GM12878 (cell line): ENCODE measurements around the gene PIGS. TPM values are rescaled to one million over a fixed set of nuclear protein-coding genes. Genes with fewer than 3 reads are reported as not detected.
A peak's percentile ranks its signal among the peaks of the same experiment; 100 is the strongest.

Experiments
- ATAC-seq: fragments of 200-7000 bp; cut with Tn5 transposase; 3 replicates; pipeline ENCODE4 v1.9.1; 2020; ENCODE audit warnings: mild to moderate bottlenecking, moderate library complexity
- BruUV-seq: library from RNA; stranded (reverse); fragments of 400-500 nt; replicated peaks from 2 replicates; lab custom pipeline; 2021; lab: Mats Ljungman, UMichigan
- CTCF ChIA-PET: fragments of 300-600 bp; sonication (Branson Sonifier 250); formaldehyde crosslinking; extraction: SDS; loops from one replicate; lab custom pipeline; 2021; ENCODE audit warnings: inconsistent platforms; lab: Yijun Ruan, JAX
- POLR2A ChIA-PET: fragments of 350-600 bp; formaldehyde crosslinking; extraction: SDS; loops from one replicate; lab custom pipeline; 2021; ENCODE audit warnings: inconsistent platforms; lab: Charles Lee
- RAD21 ChIA-PET: fragments of 300-600 bp; sonication (Branson Sonifier 250); formaldehyde crosslinking; loops from one replicate; lab custom pipeline; 2023; ENCODE audit warnings: antibody characterized with exemption; ENCODE audit not compliant: unreplicated experiment; lab: Charles Lee
- SMC1A ChIA-PET: fragments of 300-600 bp; sonication (Branson Sonifier 250); formaldehyde crosslinking; loops from one replicate; lab custom pipeline; 2023; ENCODE audit not compliant: unreplicated experiment, uncharacterized antibody; lab: Charles Lee
- DNase-seq: peaks from one replicate; pipeline ENCODE4 v3.0.0-alpha.2; 2011; ENCODE audit warnings: low read depth, low spot score
- FAIRE-seq: peaks from 3 replicates; lab custom pipeline; 2011; peaks lifted over from hg19 to GRCh38; lab: Jason Lieb, UNC
- H2AFZ ChIP-seq: 2 replicates; pipeline ENCODE4 v1.6.0; 2011; ENCODE audit warnings: low read depth, low read length, control low read depth; ENCODE audit not compliant: control insufficient read depth
- H3K27ac ChIP-seq: 2 replicates; pipeline ENCODE4 v1.5.1; 2011; ENCODE audit warnings: control low read depth; ENCODE audit not compliant: control insufficient read depth, insufficient read depth
- H3K27me3 ChIP-seq, 2 experiments: replicated peaks in 1 of 2; 2 replicates each; pipeline versions ENCODE4 v1.6.0 to v1.6.1; 2011; ENCODE audit warnings: low read length in 1 of 2; ENCODE audit not compliant: control insufficient read depth in 2 of 2, insufficient read depth in 2 of 2
- H3K36me3 ChIP-seq, 2 experiments: 2 replicates each; pipeline ENCODE4 v1.5.1; 2011; ENCODE audit warnings: low read length in 1 of 2; ENCODE audit not compliant: control insufficient read depth in 2 of 2, insufficient read depth in 2 of 2
- H3K4me1 ChIP-seq: 2 replicates; pipeline ENCODE4 v1.6.1; 2011; ENCODE audit warnings: mild to moderate bottlenecking, low read length, moderate library complexity, mixed read lengths; ENCODE audit not compliant: control insufficient read depth, insufficient read depth
- H3K4me2 ChIP-seq: 2 replicates; pipeline ENCODE4 v1.6.0; 2011; ENCODE audit warnings: control low read depth; ENCODE audit not compliant: control insufficient read depth, insufficient read depth
- H3K4me3 ChIP-seq: fragments of 200-600 bp; sonication (generic); 2 replicates; pipeline ENCODE4 v1.5.1; 2016
- H3K79me2 ChIP-seq: 2 replicates; pipeline ENCODE4 v1.6.0; 2011; ENCODE audit warnings: low read length; ENCODE audit not compliant: control insufficient read depth, insufficient read depth
- H3K9ac ChIP-seq: 2 replicates; pipeline ENCODE4 v1.8.0; 2011; ENCODE audit warnings: low read length, control low read depth, mixed read lengths; ENCODE audit not compliant: control insufficient read depth, insufficient read depth
- H3K9me3 ChIP-seq: replicated peaks from 3 replicates; pipeline ENCODE4 v1.5.1; 2011; ENCODE audit warnings: mild to moderate bottlenecking, low read length; ENCODE audit not compliant: control insufficient read depth, insufficient read depth
- H4K20me1 ChIP-seq: 2 replicates; pipeline ENCODE4 v1.6.0; 2011; ENCODE audit not compliant: control insufficient read depth, insufficient read depth
- CBX3 ChIP-seq: fragments of 200-600 bp; sonication (generic); IDR thresholded peaks from 2 replicates; pipeline ENCODE4 v1.6.1; 2016; ENCODE audit warnings: low read depth, borderline replicate concordance
- KLF5 ChIP-seq: fragments of 450-650 bp; IDR thresholded peaks from 2 replicates; pipeline ENCODE4 v1.6.1; 2014; ENCODE audit warnings: mild to moderate bottlenecking; ENCODE audit not compliant: partially characterized antibody
- MYC ChIP-seq: IDR thresholded peaks from 2 replicates; pipeline ENCODE4 v1.6.1; 2011; ENCODE audit warnings: mild to moderate bottlenecking, low read length, moderate library complexity, inconsistent platforms; ENCODE audit not compliant: insufficient read depth, insufficient replicate concordance, insufficient read length, severe bottlenecking
- RAD21 ChIP-seq: IDR thresholded peaks from 2 replicates; pipeline ENCODE4 v1.6.1; 2011; ENCODE audit warnings: mild to moderate bottlenecking, low read depth, low read length, moderate library complexity; ENCODE audit not compliant: insufficient read depth
- RFX5 ChIP-seq: IDR thresholded peaks from 2 replicates; pipeline ENCODE4 v1.6.1; 2011; ENCODE audit warnings: low read depth, low read length, improper control_type of control experiment
- SP1 ChIP-seq: IDR thresholded peaks from one replicate; pipeline ENCODE4 v1.6.1; 2011; ENCODE audit warnings: low read depth, low read length
- SREBF1 ChIP-seq: IDR thresholded peaks from 2 replicates; pipeline ENCODE4 v1.6.1; 2012; ENCODE audit warnings: mild to moderate bottlenecking, low read length
- ZBED1 ChIP-seq: IDR thresholded peaks from 2 replicates; pipeline ENCODE4 v1.6.1; 2016; ENCODE audit warnings: borderline replicate concordance
- ZNF217 ChIP-seq: fragments of 450-650 bp; IDR thresholded peaks from 2 replicates; pipeline ENCODE4 v1.6.1; 2017; ENCODE audit warnings: antibody characterized with exemption, mild to moderate bottlenecking
- ZNF384 ChIP-seq: IDR thresholded peaks from 2 replicates; pipeline ENCODE4 v1.6.1; 2012; ENCODE audit warnings: low read depth, mild to moderate bottlenecking, low read length, improper control_type of control experiment, borderline replicate concordance
- ZSCAN29 ChIP-seq: fragments of 450-650 bp; IDR thresholded peaks from 2 replicates; pipeline ENCODE4 v1.6.1; 2017; ENCODE audit warnings: mild to moderate bottlenecking, moderate library complexity
- WGBS: methylation state at CpG from one replicate; pipeline ENCODE4 v1.1.6; 2016; ENCODE audit warnings: low lambda C conversion rate; ENCODE audit not compliant: insufficient replicate concordance, insufficient coverage; ENCODE audit errors: missing lambda C conversion rate; 5-methylcytosine and 5-hydroxymethylcytosine counted together
- in situ Hi-C: fragments of 300-500 bp; cut with MboI; formaldehyde crosslinking; loops from 9 replicates; pipeline ENCODE4 v1.14.3; 2018; ENCODE audit warnings: mixed read lengths
- intact Hi-C: fragments of 100-400 bp; cut with micrococcal nuclease; formaldehyde crosslinking; loops from one replicate; pipeline ENCODE4 v1.14.2; 2022; ENCODE audit not compliant: unreplicated experiment
- polyA plus RNA-seq, 11 experiments: library from polyadenylated mRNA; depleted of rRNA in 4 of 11; unstranded in 6 of 11; stranded (reverse) in 5 of 11; fragments of >200 nt; fragmentation: Nextera tagmentation in 4 of 11; fragmentation: Illumina TruSeq in 1 of 11; extraction: Ambion mirVana in 4 of 11; extraction: Trizol in 1 of 11; gene quantifications; 1 replicate in 1 of 11; 2 replicates in 10 of 11; pipeline versions ENCODE4 v1.2.1 to v1.2.3, GENCODE V29; 2011 to 2016; ENCODE audit warnings: inconsistent platforms in 2 of 11, missing spikeins in 2 of 11, low read depth in 1 of 11
- total RNA-seq, 4 experiments: library from RNA; depleted of rRNA in 3 of 4; stranded (reverse); fragments of >200 nt in 3 of 4; fragmentation: Illumina TruSeq in 1 of 4; extraction: Trizol in 1 of 4; gene quantifications; 2 replicates each; pipeline versions ENCODE4 v1.2.1 to v1.2.3, GENCODE V29; 2013 to 2021
- TF ChIP-seq, protein P1 (sequence below): fragments of 450-650 bp; formaldehyde crosslinking; IDR thresholded peaks from 2 replicates; pipeline ENCODE4 v1.4.0; 2022; ENCODE audit warnings: mild to moderate bottlenecking, moderate library complexity
- TF ChIP-seq, protein P2 (sequence below): fragments of 450-650 bp; IDR thresholded peaks from 2 replicates; pipeline ENCODE4 v1.6.1; 2016; ENCODE audit warnings: mild to moderate bottlenecking

The PIGS gene
- total and polyA plus RNA-seq, 10 of the 15 experiments (the other 5 are each of a cell fraction or from before 2014, with no cell fraction given) = 27.5 to 73.7 (median 50.7) TPM

DNA sequence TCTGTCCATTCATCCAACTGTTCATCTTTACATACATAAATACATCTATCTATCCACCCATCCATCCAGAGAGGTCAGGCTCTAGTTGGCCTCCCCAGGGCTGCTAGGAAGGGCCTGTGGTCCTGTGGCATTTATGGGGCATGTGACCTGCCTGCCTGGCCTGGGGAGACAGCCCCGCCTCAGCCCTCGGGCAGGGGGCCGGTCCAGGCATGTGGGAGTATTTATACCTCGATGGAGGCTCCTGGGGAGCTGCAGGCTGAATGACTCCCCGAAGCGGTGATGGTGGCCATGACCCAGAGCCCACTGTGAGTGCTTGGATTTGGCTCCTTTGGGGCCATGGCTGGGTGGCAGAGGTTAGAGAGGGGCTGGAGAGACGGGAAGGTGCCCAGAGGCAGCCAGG is 57.8 kb downstream of the PIGS start (continued):
- TF ChIP-seq, protein P1, sequence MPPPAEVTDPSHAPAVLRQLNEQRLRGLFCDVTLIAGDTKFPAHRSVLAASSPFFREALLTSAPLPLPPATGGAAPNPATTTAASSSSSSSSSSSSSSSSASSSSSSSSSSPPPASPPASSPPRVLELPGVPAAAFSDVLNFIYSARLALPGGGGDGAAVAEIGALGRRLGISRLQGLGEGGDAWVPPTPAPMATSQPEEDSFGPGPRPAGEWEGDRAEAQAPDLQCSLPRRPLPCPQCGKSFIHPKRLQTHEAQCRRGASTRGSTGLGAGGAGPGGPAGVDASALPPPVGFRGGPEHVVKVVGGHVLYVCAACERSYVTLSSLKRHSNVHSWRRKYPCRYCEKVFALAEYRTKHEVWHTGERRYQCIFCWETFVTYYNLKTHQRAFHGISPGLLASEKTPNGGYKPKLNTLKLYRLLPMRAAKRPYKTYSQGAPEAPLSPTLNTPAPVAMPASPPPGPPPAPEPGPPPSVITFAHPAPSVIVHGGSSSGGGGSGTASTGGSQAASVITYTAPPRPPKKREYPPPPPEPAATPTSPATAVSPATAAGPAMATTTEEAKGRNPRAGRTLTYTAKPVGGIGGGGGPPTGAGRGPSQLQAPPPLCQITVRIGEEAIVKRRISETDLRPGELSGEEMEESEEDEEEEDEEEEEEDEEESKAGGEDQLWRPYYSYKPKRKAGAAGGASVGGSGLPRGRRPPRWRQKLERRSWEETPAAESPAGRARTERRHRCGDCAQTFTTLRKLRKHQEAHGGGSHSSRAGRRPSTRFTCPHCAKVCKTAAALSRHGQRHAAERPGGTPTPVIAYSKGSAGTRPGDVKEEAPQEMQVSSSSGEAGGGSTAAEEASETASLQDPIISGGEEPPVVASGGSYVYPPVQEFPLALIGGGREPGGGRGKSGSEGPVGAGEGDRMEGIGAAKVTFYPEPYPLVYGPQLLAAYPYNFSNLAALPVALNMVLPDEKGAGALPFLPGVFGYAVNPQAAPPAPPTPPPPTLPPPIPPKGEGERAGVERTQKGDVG (CRISPR knock-in tag) = no peak
- TF ChIP-seq RFX5 (no peak), ZNF217 (no peak), SP1 (no peak), ZSCAN29 (no peak), RAD21 (no peak), SREBF1 (no peak)

- FAIRE-seq = no peak
- ATAC-seq = peak; percentile 27; the same call in 1 of the 3 replicates
- WGBS = 52% methylated on average over 3 of the region's 3 CpGs
- CTCF ChIA-PET = interaction anchor here (0.7 kb wide), 3 partner anchors 8 to 243 kb away, joined by 3 read pairs; no protein-coding TSS in a partner anchor
- Histone ChIP-seq H3K4me3 (no peak overlapping the region), H3K9me3 (peaks cover 1% of the 10 kb centered on the region; the same call in 1 of the 3 replicates), H3K4me2 (no peak overlapping the region), H3K36me3 (no peaks in the 10 kb centered on the region), H2AFZ (no peak overlapping the region), H3K27ac (no peak overlapping the region), H3K9ac (no peak overlapping the region), H4K20me1 (no peaks in the 10 kb centered on the region), H3K4me1 (peaks cover 12% of the 10 kb centered on the region), H3K79me2 (no peaks in the 10 kb centered on the region), H3K27me3 (no peaks in the 10 kb centered on the region)
- RAD21 ChIA-PET = interaction anchor here (0.6 to 1.7 kb wide), 3 partner anchors 11 to 1883 kb away, joined by 4 to 8 read pairs (median 4); no protein-coding TSS in a partner anchor
- TF ChIP-seq MYC = no peak
- TF ChIP-seq ZNF384 = no peak
- TF ChIP-seq, protein P2, sequence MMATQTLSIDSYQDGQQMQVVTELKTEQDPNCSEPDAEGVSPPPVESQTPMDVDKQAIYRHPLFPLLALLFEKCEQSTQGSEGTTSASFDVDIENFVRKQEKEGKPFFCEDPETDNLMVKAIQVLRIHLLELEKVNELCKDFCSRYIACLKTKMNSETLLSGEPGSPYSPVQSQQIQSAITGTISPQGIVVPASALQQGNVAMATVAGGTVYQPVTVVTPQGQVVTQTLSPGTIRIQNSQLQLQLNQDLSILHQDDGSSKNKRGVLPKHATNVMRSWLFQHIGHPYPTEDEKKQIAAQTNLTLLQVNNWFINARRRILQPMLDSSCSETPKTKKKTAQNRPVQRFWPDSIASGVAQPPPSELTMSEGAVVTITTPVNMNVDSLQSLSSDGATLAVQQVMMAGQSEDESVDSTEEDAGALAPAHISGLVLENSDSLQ = 0 out of 2 replicates have a peak, but pooled peaks have one; percentile 20
- TF ChIP-seq KLF5 = no peak
- no peak for TF ChIP-seq ZBED1
- no peak for TF ChIP-seq CBX3
- POLR2A ChIA-PET = interaction anchor here (0.6 to 1.3 kb wide), 2 partner anchors 8 to 1681 kb away, joined by 4 to 8 read pairs; no protein-coding TSS in a partner anchor
- no peak for DNase-seq
- in situ Hi-C loops = no loop called here
- intact Hi-C loops = no loop called here
- SMC1A ChIA-PET = interaction anchor here (0.9 to 1.1 kb wide), 2 partner anchors 9 to 13 kb away, joined by 3 read pairs; no protein-coding TSS in a partner anchor
- BruUV-seq = no TSS peak
These were observed 59.4 kb downstream of the PIGS start for GRCh38 chr17:28511858-28512461.
